Measurements from ENCODE around the gene ZGRF1. TPM values are rescaled to one million over a fixed set of nuclear protein-coding genes. Genes with fewer than 3 reads are reported as not detected.
"Not testable (repeated sequence)": the region's sequence is repeated elsewhere in the genome, so short reads cannot be mapped to it uniquely, and the experiment has no call there.

ZGRF1 gene
- total and polyA plus RNA-seq, 10 of the 15 experiments (the other 5 are each of a cell fraction or from before 2014, with no cell fraction given) = 8.5 to 32.1 (median 20.1) TPM

GRCh38 chr4:112502871-112503270 is 133.8 kb downstream of the ZGRF1 start (continued):
- no peak for TF ChIP-seq CTCF (IDR thresholded peaks at IDR 0.05 in 2 of 3, conservative IDR thresholded peaks at IDR 0.05 in 1 of 3; ENCODE audit: control insufficient read depth in 2 of 3, extremely low read depth in 1 of 3, insufficient read depth in 1 of 3, low read depth in 3 of 3, low read length in 3 of 3)

- no peak for FAIRE-seq
- in situ Hi-C loops (cut with MboI) (no loop called here), intact Hi-C loops (cut with micrococcal nuclease; ENCODE audit: unreplicated experiment) (no loop called here)
- Histone ChIP-seq H3K9ac (ENCODE audit: control insufficient read depth, insufficient read depth, low read length) (no peak overlapping the region), H3K79me2 (ENCODE audit: control insufficient read depth, insufficient read depth, low read length) (no peaks in the 10 kb centered on the region), H3K27me3 (replicated peaks in 1 of 2; ENCODE audit: control insufficient read depth in 2 of 2, insufficient read depth in 2 of 2, low read length in 1 of 2) (no peaks in the 10 kb centered on the region), H3K36me3 (ENCODE audit: control insufficient read depth in 2 of 2, insufficient read depth in 2 of 2, low read length in 1 of 2) (no peaks in the 10 kb centered on the region), H3K27ac (ENCODE audit: control insufficient read depth, insufficient read depth) (no peak overlapping the region), H3K4me2 (ENCODE audit: control insufficient read depth, insufficient read depth) (no peak overlapping the region), H3K4me3 (no peak overlapping the region), H3K9me3 (replicated peaks; ENCODE audit: control insufficient read depth, insufficient read depth, low read length) (no peaks in the 10 kb centered on the region; the same call in 1 of the 3 replicates), H4K20me1 (ENCODE audit: control insufficient read depth, insufficient read depth) (no peaks in the 10 kb centered on the region), H2AFZ (ENCODE audit: control insufficient read depth, low read depth, low read length) (no peak overlapping the region), H3K4me1 (ENCODE audit: control insufficient read depth, insufficient read depth, low read length) (no peaks in the 10 kb centered on the region)
- no TSS peak for BruUV-seq (replicated peaks)
- WGBS (ENCODE audit: insufficient coverage, insufficient replicate concordance, low lambda C conversion rate, missing lambda C conversion rate) = 0% methylated on average over 7 of the region's 7 CpGs
- ChIA-PET RAD21 (ENCODE audit: unreplicated experiment) (no interaction called here), SMC1A (ENCODE audit: uncharacterized antibody, unreplicated experiment) (no interaction called here), CTCF (no interaction called here), POLR2A (no interaction called here)
- no peak for DNase-seq (ENCODE audit: low read depth, low spot score)
- no peak for ATAC-seq
- TF ChIP-seq ZBED1 (IDR thresholded peaks at IDR 0.05; ENCODE audit: borderline replicate concordance) = no peak
- TF ChIP-seq SIN3A (IDR thresholded peaks at IDR 0.05; ENCODE audit: low read depth, low read length) = no peak
- TF ChIP-seq EGR1 (IDR thresholded peaks at IDR 0.05; ENCODE audit: borderline replicate concordance in 1 of 2, low read depth in 2 of 2, low read length in 2 of 2) = no peak
- no peak for TF ChIP-seq GABPA (IDR thresholded peaks at IDR 0.05; ENCODE audit: low read depth)
- TF ChIP-seq NFYB (IDR thresholded peaks at IDR 0.05; ENCODE audit: insufficient read depth, low read depth, low read length) = no peak
- TF ChIP-seq ETV6 (conservative IDR thresholded peaks at IDR 0.05 in 1 of 2, IDR thresholded peaks at IDR 0.05 in 1 of 2; ENCODE audit: borderline replicate concordance in 1 of 2, low read depth in 1 of 2) = no peak
- no peak for TF ChIP-seq JUNB (IDR thresholded peaks at IDR 0.05)
- no peak for TF ChIP-seq HSF1 (IDR thresholded peaks at IDR 0.05; ENCODE audit: low read depth, low read length)
- TF ChIP-seq BMI1 (IDR thresholded peaks at IDR 0.05; ENCODE audit: borderline replicate concordance) = no peak
- TF ChIP-seq RBBP5 (conservative IDR thresholded peaks at IDR 0.05) = no peak
- no peak for TF ChIP-seq ZNF274 (IDR thresholded peaks at IDR 0.05; ENCODE audit: insufficient read depth, insufficient read length)
- no peak for TF ChIP-seq SMAD5 (IDR thresholded peaks at IDR 0.05; ENCODE audit: low read depth)
- no peak for TF ChIP-seq NFYA (IDR thresholded peaks at IDR 0.05; ENCODE audit: borderline replicate concordance, low read depth, low read length)
- TF ChIP-seq SUZ12 (IDR thresholded peaks at IDR 0.05; ENCODE audit: unreplicated experiment) = no peak
Measured at GRCh38 chr4:112492321-112492720, 144.4 kb downstream of the ZGRF1 start.

GRCh38 chr4:112490808-112491207 is 145.9 kb downstream of the ZGRF1 start:
- H3K79me2 ChIP-seq (ENCODE audit: control insufficient read depth, insufficient read depth, low read length); ATAC-seq; H3K4me1 ChIP-seq (ENCODE audit: control insufficient read depth, insufficient read depth, low read length); H3K27me3 ChIP-seq (replicated peaks in 1 of 2; ENCODE audit: control insufficient read depth in 2 of 2, insufficient read depth in 2 of 2, low read length in 1 of 2); SMC1A ChIA-PET (ENCODE audit: uncharacterized antibody, unreplicated experiment); DNase-seq (ENCODE audit: low read depth, low spot score); H4K20me1 ChIP-seq (ENCODE audit: control insufficient read depth, insufficient read depth); RAD21 ChIA-PET (ENCODE audit: unreplicated experiment); H3K4me2 ChIP-seq (ENCODE audit: control insufficient read depth, insufficient read depth); H3K9ac ChIP-seq (ENCODE audit: control insufficient read depth, insufficient read depth, low read length); FAIRE-seq; H3K4me3 ChIP-seq; H2AFZ ChIP-seq (ENCODE audit: control insufficient read depth, low read depth, low read length); H3K9me3 ChIP-seq (replicated peaks; ENCODE audit: control insufficient read depth, insufficient read depth, low read length); CTCF ChIA-PET; H3K36me3 ChIP-seq (ENCODE audit: control insufficient read depth in 2 of 2, insufficient read depth in 2 of 2, low read length in 1 of 2); POLR2A ChIA-PET; H3K27ac ChIP-seq (ENCODE audit: control insufficient read depth, insufficient read depth); in situ Hi-C loops (cut with MboI); BruUV-seq (replicated peaks); intact Hi-C loops (cut with micrococcal nuclease; ENCODE audit: unreplicated experiment): not testable (repeated sequence)
- 38% methylated on average over 3 of the region's 3 CpGs for WGBS (ENCODE audit: insufficient coverage, insufficient replicate concordance, low lambda C conversion rate, missing lambda C conversion rate)

Data from GM12878 (cell line).